HL-60 (cell line): Measurements from ENCODE around the gene SYTL2.

Experiments used
- CTCF ChIP-seq: IDR thresholded peaks from one replicate; pipeline ENCODE4 v1.5.1; 2011; ENCODE audit warnings: low read length, control low read depth, inconsistent platforms; ENCODE audit not compliant: insufficient read depth
- GABPA ChIP-seq: IDR thresholded peaks from 2 replicates; pipeline ENCODE4 v1.6.1; 2012; ENCODE audit warnings: low read depth
- POLR2AphosphoS5 ChIP-seq: IDR thresholded peaks from 2 replicates; pipeline ENCODE4 v1.6.1; 2012; ENCODE audit warnings: low read depth
- SPI1 ChIP-seq: IDR thresholded peaks from 2 replicates; pipeline ENCODE4 v1.6.1; 2012; ENCODE audit warnings: low read depth, mild to moderate bottlenecking, borderline replicate concordance
- TF ChIP-seq, protein P1 (sequence below): IDR thresholded peaks from 2 replicates; pipeline ENCODE4 v1.6.1; 2012; ENCODE audit warnings: low read depth; ENCODE audit not compliant: insufficient replicate concordance

DNA sequence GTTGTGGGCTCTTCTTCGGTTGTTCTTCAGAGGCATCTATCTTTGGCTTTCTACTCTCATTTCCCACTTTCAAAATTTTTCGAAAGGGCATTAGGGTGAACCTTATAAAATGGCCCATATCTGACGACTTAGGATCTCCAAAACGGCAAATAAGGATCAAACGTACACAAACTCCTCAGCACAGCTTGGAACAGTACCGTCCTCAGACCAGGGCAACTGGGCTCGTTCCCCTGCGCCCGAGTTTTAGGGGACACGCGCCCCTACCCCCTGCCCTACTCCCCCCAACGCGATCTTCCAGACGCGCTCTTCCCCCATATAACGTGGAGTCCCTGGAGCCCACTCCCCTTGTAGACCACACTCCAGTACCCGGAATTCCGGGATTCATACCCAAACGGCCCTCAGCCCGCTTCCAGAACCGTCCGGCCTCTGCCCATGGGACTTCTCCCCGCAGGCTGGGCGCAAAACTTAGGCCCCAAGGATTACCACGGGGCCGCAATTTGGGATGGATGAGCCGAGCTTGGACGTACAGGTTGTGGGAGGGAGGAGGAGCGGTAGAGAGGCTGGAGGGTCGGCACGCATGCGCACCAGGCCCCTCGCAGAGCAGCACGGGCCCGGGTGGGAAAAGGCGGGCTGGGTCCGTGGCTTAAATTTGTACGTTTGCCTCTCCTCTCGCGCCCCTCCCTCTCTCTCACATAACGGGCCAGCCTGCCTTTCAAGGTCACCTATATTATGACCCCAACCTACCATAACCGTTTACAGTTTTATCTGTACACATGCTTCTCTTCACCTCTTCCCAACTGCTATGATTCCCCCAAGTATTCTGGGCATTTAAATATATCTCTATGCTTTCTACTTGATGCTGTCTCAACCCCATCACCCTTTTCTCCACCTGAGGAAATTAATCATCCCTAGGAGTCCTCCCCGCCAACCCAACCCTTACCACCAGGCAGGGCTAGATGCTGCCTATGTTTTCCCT is 128.3 kb downstream of the SYTL2 start:
- TF ChIP-seq POLR2AphosphoS5 (no peak), CTCF (no peak), GABPA (no peak), SPI1 (no peak)
- TF ChIP-seq, protein P1, sequence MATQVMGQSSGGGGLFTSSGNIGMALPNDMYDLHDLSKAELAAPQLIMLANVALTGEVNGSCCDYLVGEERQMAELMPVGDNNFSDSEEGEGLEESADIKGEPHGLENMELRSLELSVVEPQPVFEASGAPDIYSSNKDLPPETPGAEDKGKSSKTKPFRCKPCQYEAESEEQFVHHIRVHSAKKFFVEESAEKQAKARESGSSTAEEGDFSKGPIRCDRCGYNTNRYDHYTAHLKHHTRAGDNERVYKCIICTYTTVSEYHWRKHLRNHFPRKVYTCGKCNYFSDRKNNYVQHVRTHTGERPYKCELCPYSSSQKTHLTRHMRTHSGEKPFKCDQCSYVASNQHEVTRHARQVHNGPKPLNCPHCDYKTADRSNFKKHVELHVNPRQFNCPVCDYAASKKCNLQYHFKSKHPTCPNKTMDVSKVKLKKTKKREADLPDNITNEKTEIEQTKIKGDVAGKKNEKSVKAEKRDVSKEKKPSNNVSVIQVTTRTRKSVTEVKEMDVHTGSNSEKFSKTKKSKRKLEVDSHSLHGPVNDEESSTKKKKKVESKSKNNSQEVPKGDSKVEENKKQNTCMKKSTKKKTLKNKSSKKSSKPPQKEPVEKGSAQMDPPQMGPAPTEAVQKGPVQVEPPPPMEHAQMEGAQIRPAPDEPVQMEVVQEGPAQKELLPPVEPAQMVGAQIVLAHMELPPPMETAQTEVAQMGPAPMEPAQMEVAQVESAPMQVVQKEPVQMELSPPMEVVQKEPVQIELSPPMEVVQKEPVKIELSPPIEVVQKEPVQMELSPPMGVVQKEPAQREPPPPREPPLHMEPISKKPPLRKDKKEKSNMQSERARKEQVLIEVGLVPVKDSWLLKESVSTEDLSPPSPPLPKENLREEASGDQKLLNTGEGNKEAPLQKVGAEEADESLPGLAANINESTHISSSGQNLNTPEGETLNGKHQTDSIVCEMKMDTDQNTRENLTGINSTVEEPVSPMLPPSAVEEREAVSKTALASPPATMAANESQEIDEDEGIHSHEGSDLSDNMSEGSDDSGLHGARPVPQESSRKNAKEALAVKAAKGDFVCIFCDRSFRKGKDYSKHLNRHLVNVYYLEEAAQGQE: no peak
